Measurements from ENCODE around the gene GAB2. TPM values are rescaled to one million over a fixed set of nuclear protein-coding genes. Genes with fewer than 3 reads are reported as not detected.
A peak's percentile ranks its signal among the peaks of the same experiment; 100 is the strongest.

Gene GAB2
- total RNA-seq, 1 donor from 2014 or later: 65.8 TPM

GRCh38 chr11:78354408-78355308, 63.0 kb downstream of the GAB2 start:
- Histone ChIP-seq H3K27me3 (no peaks in the 10 kb centered on the region), H3K4me1 (peaks cover 52% of the 10 kb centered on the region), H3K27ac (peak overlapping the region; percentile 31), H3K4me3 (no peak overlapping the region), H3K9me3 (no peaks in the 10 kb centered on the region), H3K36me3 (no peaks in the 10 kb centered on the region)
- ATAC-seq: peak; percentile 83
- TF ChIP-seq, protein P1, sequence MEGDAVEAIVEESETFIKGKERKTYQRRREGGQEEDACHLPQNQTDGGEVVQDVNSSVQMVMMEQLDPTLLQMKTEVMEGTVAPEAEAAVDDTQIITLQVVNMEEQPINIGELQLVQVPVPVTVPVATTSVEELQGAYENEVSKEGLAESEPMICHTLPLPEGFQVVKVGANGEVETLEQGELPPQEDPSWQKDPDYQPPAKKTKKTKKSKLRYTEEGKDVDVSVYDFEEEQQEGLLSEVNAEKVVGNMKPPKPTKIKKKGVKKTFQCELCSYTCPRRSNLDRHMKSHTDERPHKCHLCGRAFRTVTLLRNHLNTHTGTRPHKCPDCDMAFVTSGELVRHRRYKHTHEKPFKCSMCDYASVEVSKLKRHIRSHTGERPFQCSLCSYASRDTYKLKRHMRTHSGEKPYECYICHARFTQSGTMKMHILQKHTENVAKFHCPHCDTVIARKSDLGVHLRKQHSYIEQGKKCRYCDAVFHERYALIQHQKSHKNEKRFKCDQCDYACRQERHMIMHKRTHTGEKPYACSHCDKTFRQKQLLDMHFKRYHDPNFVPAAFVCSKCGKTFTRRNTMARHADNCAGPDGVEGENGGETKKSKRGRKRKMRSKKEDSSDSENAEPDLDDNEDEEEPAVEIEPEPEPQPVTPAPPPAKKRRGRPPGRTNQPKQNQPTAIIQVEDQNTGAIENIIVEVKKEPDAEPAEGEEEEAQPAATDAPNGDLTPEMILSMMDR (IDR thresholded peaks at IDR 0.05): no peak
- intact Hi-C loops (cut with DNase I): no loop called here
- DNase-seq: peak; percentile 66

- TF ChIP-seq, protein P1 (IDR thresholded peaks at IDR 0.05): no peak
- Histone ChIP-seq H3K27ac (peak overlapping the region; percentile 63), H3K9me3 (no peaks in the 10 kb centered on the region), H3K4me1 (peaks cover 59% of the 10 kb centered on the region), H3K36me3 (no peaks in the 10 kb centered on the region), H3K4me3 (no peak overlapping the region), H3K27me3 (no peaks in the 10 kb centered on the region)
- intact Hi-C loops (cut with DNase I): no loop called here
- ATAC-seq (no peak), DNase-seq (no peak)
Measured at GRCh38 chr11:78351979-78352841, 65.4 kb downstream of the GAB2 start.

DNA sequence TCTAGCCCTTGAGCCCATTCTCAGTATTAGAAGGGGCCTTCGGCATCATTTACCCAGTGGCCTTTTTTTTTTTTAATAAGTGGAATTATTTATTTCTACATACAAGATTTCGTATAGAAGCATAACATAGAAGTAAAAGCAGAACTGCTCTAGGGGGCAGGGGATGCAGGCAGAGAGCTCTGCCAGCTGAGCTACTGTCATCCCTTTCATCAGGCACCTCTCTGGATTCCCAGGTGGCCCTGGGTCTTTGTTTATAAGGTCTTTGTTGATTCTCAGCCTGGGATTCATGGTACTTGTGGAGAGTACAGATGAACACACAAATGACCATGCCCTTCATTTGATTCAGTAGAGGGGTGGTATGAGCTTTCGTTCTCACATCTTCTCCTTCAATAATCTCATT, 66.4 kb downstream of the GAB2 start:
- DNase-seq: no peak
- intact Hi-C loops (cut with DNase I): no loop called here
- Histone ChIP-seq H3K4me3 (peak overlapping the region; percentile 25), H3K9me3 (no peaks in the 10 kb centered on the region), H3K36me3 (no peaks in the 10 kb centered on the region), H3K4me1 (peaks cover 60% of the 10 kb centered on the region), H3K27me3 (no peaks in the 10 kb centered on the region), H3K27ac (peak overlapping the region; percentile 63)
- no peak for ATAC-seq
- TF ChIP-seq, protein P1 (IDR thresholded peaks at IDR 0.05): no peak

DNA sequence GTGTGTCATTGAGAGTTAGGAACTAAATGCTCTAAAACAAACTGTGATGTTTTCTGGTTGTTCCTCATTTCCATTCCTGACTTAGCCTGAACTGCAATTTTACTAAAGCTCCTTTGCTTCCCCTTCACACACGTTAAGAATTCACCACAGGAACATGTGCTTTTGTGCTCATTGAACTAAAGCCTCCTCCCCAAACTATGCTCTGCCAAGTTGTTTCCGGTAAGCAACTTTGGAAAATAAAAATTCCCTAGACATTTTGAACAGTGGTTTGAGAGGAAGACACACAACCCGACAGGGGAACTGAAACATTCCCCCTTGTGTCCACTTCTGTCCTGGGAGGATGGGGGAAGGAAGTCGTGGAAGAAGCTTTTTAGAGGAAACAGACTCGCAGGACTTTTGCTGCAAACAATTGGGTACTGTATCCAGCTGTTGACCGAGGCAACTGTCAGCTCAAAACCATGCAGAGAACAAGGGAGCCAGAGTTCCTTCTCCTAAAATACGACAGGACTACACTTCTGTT, 66.9 kb downstream of the GAB2 start:
- Histone ChIP-seq H3K36me3 (no peaks in the 10 kb centered on the region), H3K9me3 (no peaks in the 10 kb centered on the region), H3K4me1 (peaks cover 62% of the 10 kb centered on the region), H3K27me3 (no peaks in the 10 kb centered on the region), H3K27ac (peak overlapping the region; percentile 63), H3K4me3 (peak overlapping the region; percentile 25)
- DNase-seq (no peak), ATAC-seq (peak; percentile 72)
- TF ChIP-seq, protein P1 (IDR thresholded peaks at IDR 0.05): no peak
- intact Hi-C loops (cut with DNase I): no loop called here

- ATAC-seq (peak; percentile 8), DNase-seq (no peak)
- H3K27ac ChIP-seq: peak overlapping the region; percentile 63
- H3K27me3 ChIP-seq: no peaks in the 10 kb centered on the region
- TF ChIP-seq, protein P1 (IDR thresholded peaks at IDR 0.05): no peak
- intact Hi-C loops (cut with DNase I): no loop called here
- peak overlapping the region; percentile 25 for H3K4me3 ChIP-seq
- peaks cover 58% of the 10 kb centered on the region for H3K4me1 ChIP-seq
- H3K9me3 ChIP-seq: no peaks in the 10 kb centered on the region
- H3K36me3 ChIP-seq: no peaks in the 10 kb centered on the region
Measured at GRCh38 chr11:78350091-78350645, 67.5 kb downstream of the GAB2 start.

Measured in upper lobe of right lung (tissue), 1 donor.